Lower leg skin (tissue), 3 donors: ENCODE results near the gene PTGFRN.

Experiments
- POLR2A ChIP-seq, 2 donors: fragments of 450-650 bp; IDR thresholded peaks; one replicate each; pipeline ENCODE4 v1.6.1; 2016 to 2017; ENCODE audit warnings: antibody characterized with exemption in 2 of 2, mild to moderate bottlenecking in 1 of 2, moderate library complexity in 1 of 2
- TF ChIP-seq, protein P1 (sequence below), 3 donors: fragments of 450-650 bp; IDR thresholded peaks; one replicate each; pipeline ENCODE4 v1.5.1; 2016; ENCODE audit warnings: antibody characterized with exemption in 3 of 3, mild to moderate bottlenecking in 3 of 3, moderate library complexity in 2 of 3

DNA sequence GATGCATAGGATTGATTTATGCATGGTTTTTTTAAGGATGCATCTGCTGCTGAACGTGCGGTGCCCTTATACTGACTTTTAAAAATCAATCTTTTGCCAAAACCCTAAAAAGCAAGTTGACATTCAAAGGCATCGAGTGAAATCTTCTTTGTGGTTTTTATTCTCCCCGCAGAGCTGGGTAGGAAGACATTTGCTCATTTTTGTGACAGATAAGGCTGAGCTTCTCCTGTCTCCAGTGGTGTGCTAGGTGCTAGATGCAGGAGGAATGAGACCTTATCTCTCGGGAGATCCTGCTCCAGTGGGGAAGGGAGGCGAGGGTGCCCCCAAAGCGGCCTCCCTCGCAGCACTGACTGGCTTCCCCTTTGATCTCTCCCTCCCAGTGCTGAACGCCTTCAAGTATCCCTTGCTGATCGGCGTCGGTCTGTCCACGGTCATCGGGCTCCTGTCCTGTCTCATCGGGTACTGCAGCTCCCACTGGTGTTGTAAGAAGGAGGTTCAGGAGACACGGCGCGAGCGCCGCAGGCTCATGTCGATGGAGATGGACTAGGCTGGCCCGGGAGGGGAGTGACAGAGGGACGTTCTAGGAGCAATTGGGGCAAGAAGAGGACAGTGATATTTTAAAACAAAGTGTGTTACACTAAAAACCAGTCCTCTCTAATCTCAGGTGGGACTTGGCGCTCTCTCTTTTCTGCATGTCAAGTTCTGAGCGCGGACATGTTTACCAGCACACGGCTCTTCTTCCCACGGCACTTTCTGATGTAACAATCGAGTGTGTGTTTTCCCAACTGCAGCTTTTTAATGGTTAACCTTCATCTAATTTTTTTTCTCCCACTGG, 76.9 kb downstream of the PTGFRN start:
- TF ChIP-seq, protein P1, sequence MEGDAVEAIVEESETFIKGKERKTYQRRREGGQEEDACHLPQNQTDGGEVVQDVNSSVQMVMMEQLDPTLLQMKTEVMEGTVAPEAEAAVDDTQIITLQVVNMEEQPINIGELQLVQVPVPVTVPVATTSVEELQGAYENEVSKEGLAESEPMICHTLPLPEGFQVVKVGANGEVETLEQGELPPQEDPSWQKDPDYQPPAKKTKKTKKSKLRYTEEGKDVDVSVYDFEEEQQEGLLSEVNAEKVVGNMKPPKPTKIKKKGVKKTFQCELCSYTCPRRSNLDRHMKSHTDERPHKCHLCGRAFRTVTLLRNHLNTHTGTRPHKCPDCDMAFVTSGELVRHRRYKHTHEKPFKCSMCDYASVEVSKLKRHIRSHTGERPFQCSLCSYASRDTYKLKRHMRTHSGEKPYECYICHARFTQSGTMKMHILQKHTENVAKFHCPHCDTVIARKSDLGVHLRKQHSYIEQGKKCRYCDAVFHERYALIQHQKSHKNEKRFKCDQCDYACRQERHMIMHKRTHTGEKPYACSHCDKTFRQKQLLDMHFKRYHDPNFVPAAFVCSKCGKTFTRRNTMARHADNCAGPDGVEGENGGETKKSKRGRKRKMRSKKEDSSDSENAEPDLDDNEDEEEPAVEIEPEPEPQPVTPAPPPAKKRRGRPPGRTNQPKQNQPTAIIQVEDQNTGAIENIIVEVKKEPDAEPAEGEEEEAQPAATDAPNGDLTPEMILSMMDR (IDR thresholded peaks at IDR 0.05), result no peak
- no peak for TF ChIP-seq POLR2A (IDR thresholded peaks at IDR 0.05)
